ENCODE measurements around the gene ERC2.

ERC2 gene

GRCh38 chr3:55654123-55654760, 814.0 kb downstream of the ERC2 start:
- DNase-seq, result no peak

GRCh38 chr3:55651011-55651410, 817.3 kb downstream of the ERC2 start:
- no peak for DNase-seq

- no peak for DNase-seq
Observed at GRCh38 chr3:55650011-55650410, 818.3 kb downstream of the ERC2 start.

- no peak for DNase-seq
Observed at GRCh38 chr3:55649554-55649953, 818.7 kb downstream of the ERC2 start.

- DNase-seq, result no peak
Observed at GRCh38 chr3:55648591-55649318, 819.5 kb downstream of the ERC2 start.

- DNase-seq, result no peak
Observed at GRCh38 chr3:55647670-55648069, 820.6 kb downstream of the ERC2 start.

- DNase-seq, result no peak
Observed at GRCh38 chr3:55647063-55647462, 821.2 kb downstream of the ERC2 start.

- DNase-seq, result no peak
Observed at GRCh38 chr3:55646121-55646520, 822.1 kb downstream of the ERC2 start.

GRCh38 chr3:55645422-55645821, 822.8 kb downstream of the ERC2 start:
- DNase-seq, result no peak

- no peak for DNase-seq
Observed at GRCh38 chr3:55643283-55643682, 825.0 kb downstream of the ERC2 start.

GRCh38 chr3:55641964-55642363, 826.3 kb downstream of the ERC2 start:
- no peak for DNase-seq

GRCh38 chr3:55639896-55640765, 828.1 kb downstream of the ERC2 start:
- no peak for DNase-seq

- no peak for DNase-seq
Observed at GRCh38 chr3:55639143-55639542, 829.1 kb downstream of the ERC2 start.

GRCh38 chr3:55637906-55638638, 830.2 kb downstream of the ERC2 start:
- DNase-seq, result no peak

GRCh38 chr3:55636300-55637195, 831.7 kb downstream of the ERC2 start:
- DNase-seq, result no peak

GRCh38 chr3:55634345-55634744, 833.9 kb downstream of the ERC2 start:
- no peak for DNase-seq

GRCh38 chr3:55633333-55633732, 834.9 kb downstream of the ERC2 start:
- DNase-seq, result no peak

- DNase-seq, result no peak
Observed at GRCh38 chr3:55631766-55632331, 836.4 kb downstream of the ERC2 start.

GRCh38 chr3:55630921-55631299, 837.4 kb downstream of the ERC2 start:
- no peak for DNase-seq

- DNase-seq, result no peak
Observed at GRCh38 chr3:55630280-55630920, 837.9 kb downstream of the ERC2 start.

GRCh38 chr3:55629432-55629831, 838.8 kb downstream of the ERC2 start:
- DNase-seq, result no peak

All from CD4-positive, alpha-beta T cell treated with Interleukin-17A for 4 hours (primary cell).